NB4 (cell line): Measurements from ENCODE around the gene DNAJC3.

Experiments
- DNase-seq: peaks from one replicate; pipeline ENCODE4 v3.0.0; 2010; ENCODE audit warnings: low read depth
- H3K4me3 ChIP-seq: one replicate; pipeline ENCODE4 v1.5.1; 2011; ENCODE audit warnings: mild to moderate bottlenecking, low read depth, low read length, moderate library complexity
- CTCF ChIP-seq: IDR thresholded peaks from one replicate; pipeline ENCODE4 v1.5.1; 2012; ENCODE audit warnings: low read depth, low read length
- MYC ChIP-seq: IDR thresholded peaks from 2 replicates; pipeline ENCODE4 v1.6.1; 2011; ENCODE audit warnings: low read depth, low read length
- POLR2A ChIP-seq: IDR thresholded peaks from 2 replicates; pipeline ENCODE4 v1.6.1; 2011; ENCODE audit warnings: mild to moderate bottlenecking; ENCODE audit not compliant: insufficient read length; ENCODE audit errors: extremely low read depth
- TF ChIP-seq, protein P1 (sequence below): IDR thresholded peaks from 2 replicates; pipeline ENCODE4 v1.6.1; 2011; ENCODE audit warnings: low read depth, low read length

DNAJC3 gene

DNA sequence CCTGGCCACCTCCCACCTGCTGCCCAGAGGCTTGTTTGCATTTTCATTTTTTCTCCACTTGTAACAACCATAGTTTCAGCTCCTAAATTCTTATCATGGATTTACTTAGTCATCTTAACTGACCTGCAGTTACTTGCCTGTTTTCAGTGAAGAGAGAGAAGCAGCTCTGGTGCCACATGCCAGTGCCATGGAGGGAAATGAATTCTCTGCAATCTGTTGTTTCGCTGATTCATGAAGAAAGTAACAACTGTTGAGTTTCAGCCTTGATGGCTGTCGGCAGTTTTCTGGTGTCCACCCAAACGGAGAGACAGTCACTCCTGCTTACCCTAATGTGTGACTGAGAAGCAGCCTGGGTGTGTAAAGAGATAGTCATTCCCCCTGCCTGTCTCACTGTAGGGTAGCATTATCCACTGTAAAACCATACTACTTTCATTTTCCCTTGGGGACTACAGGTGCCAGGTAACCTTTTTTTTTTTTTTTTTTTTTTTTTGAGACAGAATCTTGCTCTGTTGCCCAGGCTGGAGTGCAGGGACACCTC lies 116.1 kb downstream of the DNAJC3 start:
- TF ChIP-seq CTCF (no peak), POLR2A (no peak), MYC (no peak)
- TF ChIP-seq, protein P1, sequence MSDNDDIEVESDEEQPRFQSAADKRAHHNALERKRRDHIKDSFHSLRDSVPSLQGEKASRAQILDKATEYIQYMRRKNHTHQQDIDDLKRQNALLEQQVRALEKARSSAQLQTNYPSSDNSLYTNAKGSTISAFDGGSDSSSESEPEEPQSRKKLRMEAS: no peak
- no peak overlapping the region for H3K4me3 ChIP-seq
- DNase-seq: no peak

GRCh38 chr13:95793781-95794180 lies 116.8 kb downstream of the DNAJC3 start:
- TF ChIP-seq, protein P1: no peak
- no peak for TF ChIP-seq POLR2A
- no peak for TF ChIP-seq CTCF
- TF ChIP-seq MYC: no peak
- no peak overlapping the region for H3K4me3 ChIP-seq
- no peak for DNase-seq

DNA sequence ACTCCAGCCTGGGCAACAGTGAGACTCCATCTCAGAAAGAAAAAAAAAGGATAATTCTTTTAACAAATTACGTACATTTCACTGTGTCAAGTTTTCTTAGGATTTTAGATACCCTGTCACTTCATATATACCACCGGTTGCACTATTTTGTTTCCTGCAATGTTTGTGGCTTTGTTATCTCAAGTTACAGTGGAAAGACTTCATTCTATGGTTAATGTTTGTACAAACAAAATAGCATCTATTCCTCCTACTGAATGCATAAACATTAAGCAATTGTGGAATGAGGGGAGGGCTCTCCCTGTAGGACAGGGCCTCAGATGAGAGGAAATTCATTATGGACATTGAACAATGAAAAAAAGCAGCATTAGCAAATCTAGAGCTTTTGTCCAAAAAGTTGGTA lies 120.1 kb downstream of the DNAJC3 start:
- TF ChIP-seq MYC (no peak), CTCF (no peak), POLR2A (no peak)
- TF ChIP-seq, protein P1: no peak
- no peak overlapping the region for H3K4me3 ChIP-seq
- no peak for DNase-seq

DNA sequence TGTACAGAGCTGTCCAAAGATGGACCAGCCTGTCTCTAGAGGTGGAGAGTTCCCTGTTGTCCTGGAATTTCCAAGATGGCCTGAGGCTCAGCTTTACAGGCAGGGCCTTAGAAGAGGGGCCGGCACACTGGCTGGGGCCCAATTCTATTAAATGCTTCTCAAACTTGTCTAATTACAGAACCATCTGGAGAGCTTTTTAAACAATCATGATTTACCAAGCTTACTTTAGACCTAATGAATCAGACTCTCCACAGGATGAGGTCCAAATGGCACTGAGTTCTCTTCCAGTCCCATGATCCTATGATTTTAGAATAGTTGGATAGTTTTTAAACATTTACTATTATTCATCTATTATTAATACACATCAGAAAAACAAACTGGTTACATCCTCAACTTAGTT lies 123.5 kb downstream of the DNAJC3 start:
- TF ChIP-seq MYC (no peak), CTCF (no peak), POLR2A (no peak)
- TF ChIP-seq, protein P1: no peak
- no peak for DNase-seq
- H3K4me3 ChIP-seq: no peak overlapping the region

- H3K4me3 ChIP-seq: no peak overlapping the region
- TF ChIP-seq, protein P1: no peak
- TF ChIP-seq CTCF: no peak
- no peak for TF ChIP-seq POLR2A
- TF ChIP-seq MYC: no peak
- no peak for DNase-seq
Observed at GRCh38 chr13:95801825-95802224, 124.9 kb downstream of the DNAJC3 start.
